ENCODE measurements around the gene CNTN5. TPM values are rescaled to one million over a fixed set of nuclear protein-coding genes. Genes with fewer than 3 reads are reported as not detected.

Gene CNTN5
- total RNA-seq, 1 experiment from 2014 or later, result not detected

DNA sequence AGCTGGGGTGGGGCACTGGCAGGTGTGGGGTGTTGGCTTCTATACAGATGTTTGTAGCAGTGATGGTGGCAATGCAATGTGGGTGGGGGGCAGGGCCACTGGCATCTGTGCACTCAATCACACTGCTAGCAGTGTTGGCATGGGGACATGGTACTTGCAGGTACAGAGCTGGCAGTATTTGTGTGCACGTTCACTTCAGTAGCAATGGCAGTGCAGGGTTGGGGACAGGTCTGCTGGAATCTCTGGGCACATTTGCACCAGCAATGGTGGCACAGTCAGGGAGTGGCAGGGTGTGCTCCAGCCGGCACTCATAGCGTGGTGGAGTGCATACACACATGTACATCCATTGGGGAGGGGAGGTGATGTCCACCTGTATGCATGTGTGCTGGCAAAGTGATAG is 775.2 kb downstream of the CNTN5 start:
- H3K79me2 ChIP-seq (ENCODE audit: insufficient read depth, low read length), result no peaks in the 10 kb centered on the region
- Mint-ChIP-seq H3K27me3 (ENCODE audit: low read depth) (no peaks in the 10 kb centered on the region), H3K36me3 (ENCODE audit: insufficient read depth in 1 of 3, low read depth in 3 of 3) (no peaks in the 10 kb centered on the region), H3K4me3 (no peak overlapping the region), H3K27ac (no peak overlapping the region; a peak in 1 of 7 replicates), H3K9me3 (no peaks in the 10 kb centered on the region), H3K4me1 (peaks cover 0 to 3% of the 10 kb centered on the region in 2 experiments; a peak in 1 of 4 replicates)
- no peak overlapping the region for H3K23ac ChIP-seq (ENCODE audit: insufficient read length, low read depth, low read length)
- no peak overlapping the region for H3K9ac ChIP-seq (ENCODE audit: extremely low read depth, insufficient read length, low read length)
- H3K9me3 ChIP-seq (ENCODE audit: control insufficient read depth, low read depth, low read length), result no peaks in the 10 kb centered on the region
- DNase-seq, result no peak
- no peak overlapping the region for H3T11ph ChIP-seq (ENCODE audit: low read length)
- H3K56ac ChIP-seq (ENCODE audit: insufficient read length, low read depth, low read length), result no peak overlapping the region
- H3K27me3 ChIP-seq (ENCODE audit: insufficient read depth, low read length), result no peaks in the 10 kb centered on the region
- H2BK12ac ChIP-seq (ENCODE audit: insufficient read length, low read depth, low read length), result no peak overlapping the region
- no peaks in the 10 kb centered on the region for H3K4me1 ChIP-seq (ENCODE audit: insufficient read depth, low read length)
- no peak overlapping the region for H2AFZ ChIP-seq (ENCODE audit: low read length)
- no peak overlapping the region for H2BK5ac ChIP-seq (ENCODE audit: insufficient read length, low read length)
- no peak overlapping the region for H4K91ac ChIP-seq (ENCODE audit: insufficient read length, low read depth, low read length)
- no peak overlapping the region for H3K4me2 ChIP-seq (ENCODE audit: insufficient read depth, insufficient read length, low read length)
- H3K79me1 ChIP-seq (ENCODE audit: insufficient read depth, low read depth, low read length, poor library complexity, severe bottlenecking), result no peaks in the 10 kb centered on the region
- no peak overlapping the region for H2BK20ac ChIP-seq (ENCODE audit: low read depth, low read length, poor library complexity, severe bottlenecking)
- H3K14ac ChIP-seq (ENCODE audit: insufficient read depth, low read length), result no peak overlapping the region
- no peaks in the 10 kb centered on the region for H3K23me2 ChIP-seq (ENCODE audit: insufficient read length, low read depth, low read length, poor library complexity, severe bottlenecking)
- H4K8ac ChIP-seq (replicated peaks; ENCODE audit: insufficient read length, low read depth, low read length), result no peak overlapping the region
- H3K4ac ChIP-seq (ENCODE audit: low read depth, low read length), result no peak overlapping the region
- H2BK120ac ChIP-seq (ENCODE audit: low read depth, low read length, poor library complexity, severe bottlenecking), result no peak overlapping the region
- no peak overlapping the region for H4K5ac ChIP-seq (ENCODE audit: insufficient read length, low read depth, low read length)
- TF ChIP-seq, protein P1, sequence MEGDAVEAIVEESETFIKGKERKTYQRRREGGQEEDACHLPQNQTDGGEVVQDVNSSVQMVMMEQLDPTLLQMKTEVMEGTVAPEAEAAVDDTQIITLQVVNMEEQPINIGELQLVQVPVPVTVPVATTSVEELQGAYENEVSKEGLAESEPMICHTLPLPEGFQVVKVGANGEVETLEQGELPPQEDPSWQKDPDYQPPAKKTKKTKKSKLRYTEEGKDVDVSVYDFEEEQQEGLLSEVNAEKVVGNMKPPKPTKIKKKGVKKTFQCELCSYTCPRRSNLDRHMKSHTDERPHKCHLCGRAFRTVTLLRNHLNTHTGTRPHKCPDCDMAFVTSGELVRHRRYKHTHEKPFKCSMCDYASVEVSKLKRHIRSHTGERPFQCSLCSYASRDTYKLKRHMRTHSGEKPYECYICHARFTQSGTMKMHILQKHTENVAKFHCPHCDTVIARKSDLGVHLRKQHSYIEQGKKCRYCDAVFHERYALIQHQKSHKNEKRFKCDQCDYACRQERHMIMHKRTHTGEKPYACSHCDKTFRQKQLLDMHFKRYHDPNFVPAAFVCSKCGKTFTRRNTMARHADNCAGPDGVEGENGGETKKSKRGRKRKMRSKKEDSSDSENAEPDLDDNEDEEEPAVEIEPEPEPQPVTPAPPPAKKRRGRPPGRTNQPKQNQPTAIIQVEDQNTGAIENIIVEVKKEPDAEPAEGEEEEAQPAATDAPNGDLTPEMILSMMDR (conservative IDR thresholded peaks at IDR 0.05), result no peak
- H2AK5ac ChIP-seq (ENCODE audit: insufficient read length, low read length), result no peak overlapping the region
- H2BK15ac ChIP-seq (ENCODE audit: low read depth, low read length), result no peak overlapping the region
- H3K27ac ChIP-seq (ENCODE audit: insufficient read length, low read depth, low read length), result no peak overlapping the region
- WGBS (ENCODE audit: extremely low coverage, insufficient read length, low lambda C conversion rate), result no CpG with 5 or more reads among the region's 3 CpGs
- H3K18ac ChIP-seq (ENCODE audit: insufficient read length, low read depth, low read length), result no peak overlapping the region
- H4K20me1 ChIP-seq (ENCODE audit: control insufficient read depth, insufficient read depth, insufficient read length), result no peaks in the 10 kb centered on the region
